Endometrial microvascular endothelial cells (primary cell): ENCODE results near the gene CFAP161. TPM values are rescaled to one million over a fixed set of nuclear protein-coding genes. Genes with fewer than 3 reads are reported as not detected.

Experiments used
- in situ Hi-C: cut with HindIII; loops from 2 replicates; pipeline ENCODE4 v1.10.0; 2017; ENCODE audit warnings: low sequenced_read_pairs, low pct_unique_long_range_greater_than_20kb; ENCODE audit errors: inconsistent ontology term
- total RNA-seq: library from RNA; depleted of rRNA; stranded (reverse); fragments of >200 nt; gene quantifications from one replicate; pipeline ENCODE4 v1.2.3, GENCODE V29; 2015; ENCODE audit errors: inconsistent ontology term

CFAP161 gene
- total RNA-seq, 1 donor from 2014 or later = 1.2 TPM

GRCh38 chr15:81175496-81175895, 41.4 kb downstream of the CFAP161 start:
- in situ Hi-C loops = loop anchor here (10.0 kb wide), 1 partner anchor 119 kb away; no protein-coding TSS in a partner anchor

DNA sequence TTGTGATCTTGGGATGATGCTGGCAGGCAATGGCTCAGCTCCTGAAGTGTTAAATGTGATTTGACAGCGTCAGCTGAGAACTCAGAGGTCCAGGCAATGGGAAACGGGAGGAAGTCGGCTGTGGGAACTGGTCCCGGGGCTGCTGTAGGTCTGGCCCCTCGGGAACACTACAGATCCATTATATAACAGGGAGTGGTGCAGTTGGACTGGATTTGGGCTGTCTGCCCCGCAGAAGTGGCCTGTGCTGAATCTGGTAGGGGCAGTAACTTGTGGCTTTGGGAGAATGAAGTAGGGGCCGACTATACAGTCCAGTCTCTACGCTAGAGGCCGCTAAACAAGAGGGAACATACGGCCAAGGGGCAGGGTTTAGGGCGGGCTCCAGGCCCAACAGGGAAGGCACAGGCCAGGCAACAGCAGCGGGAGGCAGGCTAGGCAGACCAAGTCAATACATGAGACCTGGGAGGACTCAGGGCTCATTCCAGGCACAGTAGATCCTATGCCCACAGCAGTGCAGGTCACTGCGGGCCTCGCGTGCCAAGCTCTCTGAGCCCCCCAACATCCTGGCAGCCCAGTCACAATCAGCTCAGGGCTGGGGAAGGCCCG, 42.3 kb downstream of the CFAP161 start:
- in situ Hi-C loops = loop anchor here (10.0 kb wide), 1 partner anchor 118 kb away; no protein-coding TSS in a partner anchor

DNA sequence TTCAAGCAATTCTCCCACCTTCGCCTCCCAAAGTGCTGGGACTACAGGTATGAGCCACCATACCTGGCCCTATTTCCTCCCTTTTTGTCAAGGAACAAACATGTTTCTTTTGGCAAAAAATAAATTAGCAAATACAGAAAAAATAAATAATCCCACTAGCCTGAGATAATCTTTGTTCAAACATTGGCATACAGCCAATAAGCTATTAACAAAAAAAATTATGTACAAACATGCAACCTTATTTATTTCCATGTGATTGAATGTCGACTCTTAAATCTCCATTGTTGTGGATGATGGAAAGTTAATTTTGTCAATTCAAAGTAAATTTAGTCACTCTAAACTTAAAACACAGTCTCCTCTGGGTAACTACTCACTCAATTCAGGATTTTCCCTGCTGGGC, 44.3 kb downstream of the CFAP161 start:
- in situ Hi-C loops = loop anchor here (10.0 kb wide), 1 partner anchor 116 kb away; no protein-coding TSS in a partner anchor

GRCh38 chr15:81181220-81181619, 47.1 kb downstream of the CFAP161 start:
- in situ Hi-C loops = no loop called here

DNA sequence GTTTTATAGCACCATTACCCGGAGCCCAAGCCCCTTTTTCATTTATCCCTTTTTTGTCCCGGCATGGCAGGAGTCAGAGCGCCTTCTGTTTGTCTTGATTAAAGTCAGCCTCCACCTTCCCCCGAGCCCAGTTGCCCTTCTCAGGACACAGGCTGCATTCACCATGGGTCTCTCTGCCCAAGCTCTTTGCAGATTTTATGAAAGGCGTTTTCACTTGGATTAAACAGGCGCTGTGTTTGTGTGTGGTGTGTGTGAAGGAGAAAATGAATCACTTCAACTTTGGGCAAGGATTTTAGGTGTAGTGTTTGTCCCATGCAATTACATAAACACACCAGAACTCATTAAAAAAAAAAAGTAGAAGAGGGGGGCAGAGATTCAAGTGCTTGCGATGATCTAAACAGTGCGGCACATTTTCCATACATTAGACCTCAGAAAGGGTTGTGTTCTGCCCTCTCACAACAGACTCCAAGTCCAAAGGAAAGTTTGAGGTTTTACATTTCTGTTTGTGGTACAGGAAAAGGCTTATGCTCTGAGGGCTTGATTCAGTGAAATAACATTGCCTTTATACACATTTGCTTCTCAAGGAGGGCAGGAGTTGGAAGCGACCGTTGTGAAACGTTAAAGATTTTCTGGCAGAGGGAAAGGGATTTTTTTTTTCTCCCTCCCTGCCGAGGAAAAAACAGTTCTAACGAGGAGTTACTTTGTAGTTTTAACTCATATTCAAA, 48.1 kb downstream of the CFAP161 start:
- in situ Hi-C loops = no loop called here

DNA sequence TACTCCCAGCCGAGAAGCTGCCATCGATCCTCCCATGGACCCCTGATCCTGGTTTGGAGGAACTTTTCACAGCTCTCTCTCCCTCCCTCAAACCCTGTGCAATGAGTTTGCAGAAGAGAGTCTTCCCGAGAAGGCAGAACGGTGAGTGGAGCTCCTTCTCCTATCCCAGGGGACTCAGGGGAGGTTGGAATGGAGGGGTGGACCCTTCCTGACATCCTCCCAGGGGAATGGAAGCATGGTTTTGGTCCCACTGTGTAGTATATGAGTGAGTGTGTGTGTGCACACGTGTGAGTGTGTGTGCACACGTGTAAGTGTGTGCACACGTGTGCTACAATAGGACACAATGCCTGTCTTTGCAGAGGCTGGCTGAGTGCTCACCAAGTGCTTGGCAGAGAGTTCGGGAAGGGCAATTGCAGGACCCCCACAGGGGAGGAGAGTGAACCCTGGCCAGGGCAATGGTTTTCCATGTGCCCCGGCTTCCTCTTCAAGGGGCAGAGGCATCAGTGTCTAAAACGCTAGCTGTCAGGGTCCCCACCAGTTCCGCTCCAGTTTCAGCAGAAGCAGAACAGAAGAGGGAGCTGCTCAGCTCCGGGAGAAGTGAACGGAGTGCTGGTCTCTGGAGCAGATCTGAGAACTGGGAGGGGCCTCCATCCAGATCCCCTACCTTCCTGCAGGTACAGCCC, 48.8 kb downstream of the CFAP161 start:
- in situ Hi-C loops = no loop called here

DNA sequence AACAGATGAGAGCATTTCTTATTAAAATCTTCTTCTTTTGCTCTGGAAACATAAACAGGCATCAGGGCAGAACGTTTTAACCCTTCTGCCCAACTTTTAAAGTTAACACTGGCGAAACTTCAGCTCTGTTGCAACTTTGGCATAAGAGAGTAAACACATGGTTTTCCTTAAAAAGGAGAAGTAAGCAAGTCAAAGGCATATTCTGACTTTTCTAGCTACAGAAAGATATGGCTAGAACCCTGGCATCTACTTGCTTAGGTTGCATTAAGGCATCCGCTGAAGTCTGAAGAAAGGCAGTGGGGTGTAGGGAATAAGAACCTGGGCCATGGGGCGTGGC, 49.3 kb downstream of the CFAP161 start:
- in situ Hi-C loops = no loop called here

GRCh38 chr15:81184188-81184587, 50.1 kb downstream of the CFAP161 start:
- in situ Hi-C loops = no loop called here

GRCh38 chr15:81185631-81186295, 51.7 kb downstream of the CFAP161 start:
- in situ Hi-C loops = no loop called here

- in situ Hi-C loops = no loop called here
Measured at GRCh38 chr15:81188354-81188753, 54.3 kb downstream of the CFAP161 start.

DNA sequence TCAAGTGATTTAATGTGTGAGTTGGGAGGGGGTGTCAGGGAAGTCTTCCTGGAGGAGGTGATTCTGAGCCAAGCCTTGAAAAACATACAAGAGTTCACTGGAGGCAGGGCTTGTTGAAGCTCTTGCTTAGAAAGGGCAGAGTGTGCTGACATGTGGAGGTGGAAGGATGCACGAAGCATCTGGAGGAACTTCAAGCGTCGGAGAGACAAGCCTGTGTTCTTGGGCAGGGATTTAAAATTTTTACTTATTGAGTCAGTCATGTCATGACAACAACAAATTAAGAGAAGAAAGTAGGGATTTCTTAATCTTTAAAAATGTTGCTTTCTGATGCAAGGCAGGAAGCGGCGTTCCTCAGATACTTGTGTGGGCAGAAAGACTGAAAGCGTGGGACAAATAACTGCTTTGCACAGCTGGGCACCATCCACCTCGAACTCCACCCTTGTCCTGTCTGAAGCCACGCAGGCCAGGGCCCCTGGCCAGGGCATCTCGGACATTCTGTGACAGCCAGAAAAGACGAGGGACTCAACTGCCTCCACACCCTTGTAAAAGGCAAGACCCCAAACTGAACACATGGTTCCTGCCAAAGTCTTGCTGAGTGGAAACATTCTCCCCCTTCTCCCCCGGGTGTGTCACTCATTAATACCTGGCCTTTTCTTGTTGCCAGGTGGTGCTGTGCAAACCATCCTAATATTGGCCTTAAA, 55.7 kb downstream of the CFAP161 start:
- in situ Hi-C loops = no loop called here

DNA sequence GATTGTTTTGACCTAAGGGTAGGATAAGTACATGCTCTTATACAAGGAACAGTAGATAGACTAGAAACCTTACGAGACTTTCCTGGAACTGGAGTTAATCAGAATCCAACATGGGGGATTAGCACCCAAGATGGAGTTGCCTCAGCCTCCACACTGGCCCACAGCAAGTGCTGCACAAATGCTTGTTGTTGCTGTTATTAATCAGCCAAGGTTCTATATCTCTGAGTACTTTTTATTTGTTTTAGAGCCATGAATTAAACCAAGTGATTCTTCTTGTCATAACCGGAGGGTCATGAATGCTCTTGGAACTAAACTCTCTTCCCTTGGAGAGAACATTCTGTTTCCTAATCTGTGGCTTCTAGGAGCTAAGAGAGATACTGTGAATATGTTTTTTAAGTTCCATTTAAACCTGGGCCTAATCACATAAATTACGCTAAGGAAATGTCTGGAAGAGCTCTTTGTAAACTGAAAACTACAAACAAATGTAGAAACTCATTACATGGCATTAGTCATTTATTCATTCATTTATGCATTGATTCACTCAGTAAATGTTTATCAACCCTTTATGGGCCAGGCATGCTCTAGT, 56.9 kb downstream of the CFAP161 start:
- in situ Hi-C loops = no loop called here

DNA sequence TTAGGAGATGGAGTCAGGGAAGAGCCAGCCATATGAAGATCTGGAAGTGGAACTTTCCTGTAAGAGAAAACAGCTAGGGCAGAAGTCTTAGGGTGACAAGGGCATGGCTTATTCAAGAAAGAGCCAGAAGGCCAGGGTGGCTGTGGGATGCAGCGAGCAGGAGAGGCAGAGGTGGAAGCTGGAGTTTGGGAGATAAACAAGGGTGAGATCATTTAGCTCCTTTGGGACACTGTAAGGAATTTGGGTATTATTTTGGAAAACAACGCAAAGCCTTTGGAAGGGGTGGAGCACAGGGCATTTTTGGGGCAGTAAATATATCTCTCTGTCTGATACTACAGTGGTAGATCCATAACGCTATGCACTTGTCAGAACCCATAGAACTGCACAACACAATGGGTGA, 57.6 kb downstream of the CFAP161 start:
- in situ Hi-C loops = no loop called here

DNA sequence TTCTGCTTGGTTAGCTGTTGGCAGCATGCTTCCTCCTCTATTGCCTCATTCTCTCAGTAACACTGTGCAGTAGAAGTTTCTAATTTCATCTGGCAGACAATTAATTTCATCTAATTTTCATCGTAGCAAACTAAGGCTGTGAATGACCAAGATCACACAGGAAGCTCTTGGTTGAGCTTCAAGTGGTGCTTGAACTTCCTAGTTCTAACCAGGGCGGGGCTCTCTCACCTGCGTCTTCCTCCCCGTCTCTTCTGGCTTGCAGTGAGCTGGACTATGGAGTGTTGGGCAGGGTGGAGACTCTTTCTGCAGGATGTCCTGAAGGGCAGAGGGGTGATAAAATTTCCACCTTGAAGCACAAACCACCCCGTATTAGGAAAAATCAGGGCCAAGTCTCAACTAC, 60.7 kb downstream of the CFAP161 start:
- in situ Hi-C loops = no loop called here

DNA sequence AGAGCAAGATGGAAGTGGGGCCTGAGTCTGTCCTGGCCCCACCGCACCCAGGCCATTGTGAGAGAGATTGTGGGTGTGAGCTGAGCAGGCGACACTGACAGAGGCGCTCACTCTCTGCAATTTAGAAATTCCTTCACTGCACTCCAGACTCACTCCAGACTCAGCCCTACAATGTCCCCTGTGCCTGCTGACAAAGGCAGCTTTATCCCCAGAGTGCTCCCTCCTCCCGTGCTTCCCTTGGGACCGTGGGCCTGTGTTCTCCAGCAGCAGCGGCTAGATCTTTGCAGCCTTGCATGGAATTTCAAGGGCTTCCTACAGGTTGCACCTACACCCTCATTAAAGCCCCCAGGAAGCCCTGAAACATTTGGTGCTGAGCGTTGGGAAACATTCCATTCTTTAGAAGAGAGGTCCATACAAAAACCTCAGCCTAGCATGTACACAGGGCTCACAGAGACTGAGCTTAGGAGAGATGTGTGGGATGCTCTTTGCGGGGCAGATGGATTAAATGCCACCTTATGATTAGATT, 61.3 kb downstream of the CFAP161 start:
- in situ Hi-C loops = no loop called here

DNA sequence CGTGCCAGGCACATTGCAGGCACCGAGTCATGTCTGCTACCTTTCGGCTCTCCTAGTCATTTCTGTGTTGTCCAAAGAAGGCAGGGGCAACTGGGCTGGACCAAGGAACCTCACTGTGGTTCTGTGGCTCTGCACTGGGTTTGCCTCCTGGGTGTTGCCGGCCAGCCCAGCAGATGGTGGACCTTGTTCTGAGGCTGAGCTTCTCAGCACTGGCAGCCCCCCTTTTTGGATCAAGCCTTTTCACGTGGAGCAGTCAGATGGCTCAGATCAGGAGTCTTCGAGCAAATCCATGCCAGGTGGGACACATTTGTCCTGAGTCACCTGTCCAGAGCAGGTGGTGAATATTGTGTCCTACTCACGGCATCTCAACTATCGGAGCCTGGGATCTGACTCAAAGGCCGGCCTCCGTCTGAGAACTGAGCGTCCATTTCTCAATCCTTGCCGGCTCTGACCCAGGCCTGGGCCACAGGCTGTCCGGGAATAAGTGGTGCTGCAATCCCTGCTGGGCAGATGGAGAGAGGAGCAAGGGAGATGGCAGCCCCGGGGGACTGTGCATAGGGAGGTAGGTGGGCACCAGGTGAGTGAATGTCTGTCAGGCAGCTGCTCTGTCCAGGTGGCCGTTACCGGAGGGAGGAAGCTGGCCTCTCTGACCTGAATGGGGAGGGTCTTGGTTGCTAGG, 62.6 kb downstream of the CFAP161 start, which contains the start of gene IL16:
Gene IL16 (plus strand): TSS at position 304 of the 679 bp plus-strand sequence. CDS start 28,521 bp downstream, outside the sequence.
- in situ Hi-C loops = no loop called here

GRCh38 chr15:81197255-81197630, 63.2 kb downstream of the CFAP161 start:
- in situ Hi-C loops = no loop called here
